SK-N-SH (cell line): ENCODE measurements around the gene BTN3A1.
A peak's percentile ranks its signal among the peaks of the same experiment; 100 is the strongest.

ENCODE experiments used
- GATA2 ChIP-seq: sonication (generic); formaldehyde crosslinking; IDR thresholded peaks from 2 replicates; pipeline ENCODE4 v1.5.0; 2020; ENCODE audit warnings: mild to moderate bottlenecking, missing genetic modification reagents
- SMC3 ChIP-seq: IDR thresholded peaks from 2 replicates; pipeline ENCODE4 v1.6.1; 2012; ENCODE audit warnings: low read depth, low read length, improper control_type of control experiment
- TAF1 ChIP-seq: IDR thresholded peaks from 2 replicates; pipeline ENCODE4 v1.6.1; 2012; ENCODE audit warnings: low read depth, mild to moderate bottlenecking, low read length, moderate library complexity, borderline replicate concordance
- TF ChIP-seq, protein P1 (sequence below): fragments of 200-600 bp; sonication (generic); IDR thresholded peaks from 2 replicates; pipeline ENCODE4 v1.6.1; 2017; ENCODE audit warnings: antibody characterized with exemption, mild to moderate bottlenecking, moderate library complexity
- TF ChIP-seq, protein P2 (sequence below): IDR thresholded peaks from 2 replicates; pipeline ENCODE4 v1.4.0; 2012; ENCODE audit warnings: low read depth, borderline replicate concordance

- no peak for TF ChIP-seq GATA2 (CRISPR knock-in tag)
- TF ChIP-seq, protein P1, sequence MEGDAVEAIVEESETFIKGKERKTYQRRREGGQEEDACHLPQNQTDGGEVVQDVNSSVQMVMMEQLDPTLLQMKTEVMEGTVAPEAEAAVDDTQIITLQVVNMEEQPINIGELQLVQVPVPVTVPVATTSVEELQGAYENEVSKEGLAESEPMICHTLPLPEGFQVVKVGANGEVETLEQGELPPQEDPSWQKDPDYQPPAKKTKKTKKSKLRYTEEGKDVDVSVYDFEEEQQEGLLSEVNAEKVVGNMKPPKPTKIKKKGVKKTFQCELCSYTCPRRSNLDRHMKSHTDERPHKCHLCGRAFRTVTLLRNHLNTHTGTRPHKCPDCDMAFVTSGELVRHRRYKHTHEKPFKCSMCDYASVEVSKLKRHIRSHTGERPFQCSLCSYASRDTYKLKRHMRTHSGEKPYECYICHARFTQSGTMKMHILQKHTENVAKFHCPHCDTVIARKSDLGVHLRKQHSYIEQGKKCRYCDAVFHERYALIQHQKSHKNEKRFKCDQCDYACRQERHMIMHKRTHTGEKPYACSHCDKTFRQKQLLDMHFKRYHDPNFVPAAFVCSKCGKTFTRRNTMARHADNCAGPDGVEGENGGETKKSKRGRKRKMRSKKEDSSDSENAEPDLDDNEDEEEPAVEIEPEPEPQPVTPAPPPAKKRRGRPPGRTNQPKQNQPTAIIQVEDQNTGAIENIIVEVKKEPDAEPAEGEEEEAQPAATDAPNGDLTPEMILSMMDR, result peak; percentile 22; the same call in 1 of the 2 replicates
- peak; percentile 45; the same call in 1 of the 2 replicates for TF ChIP-seq TAF1
- TF ChIP-seq, protein P2, sequence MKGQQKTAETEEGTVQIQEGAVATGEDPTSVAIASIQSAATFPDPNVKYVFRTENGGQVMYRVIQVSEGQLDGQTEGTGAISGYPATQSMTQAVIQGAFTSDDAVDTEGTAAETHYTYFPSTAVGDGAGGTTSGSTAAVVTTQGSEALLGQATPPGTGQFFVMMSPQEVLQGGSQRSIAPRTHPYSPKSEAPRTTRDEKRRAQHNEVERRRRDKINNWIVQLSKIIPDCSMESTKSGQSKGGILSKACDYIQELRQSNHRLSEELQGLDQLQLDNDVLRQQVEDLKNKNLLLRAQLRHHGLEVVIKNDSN, result no peak
- no peak for TF ChIP-seq SMC3
Measured at GRCh38 chr6:26457806-26458688, 56.0 kb downstream of the BTN3A1 start, which contains the start of gene BTN2A1.
